GM13976 (cell line): ENCODE results near the gene NLRP5.

Source experiments
- DNase-seq: peaks from one replicate; pipeline ENCODE4 v3.0.0; 2012; ENCODE audit warnings: low spot score
- CTCF ChIP-seq: IDR thresholded peaks from 2 replicates; pipeline ENCODE4 v1.5.1; 2012; ENCODE audit warnings: borderline replicate concordance, mild to moderate bottlenecking; ENCODE audit not compliant: insufficient read depth; ENCODE audit errors: extremely low read depth, missing control alignments, control extremely low read depth
- in situ Hi-C: fragments of 300-500 bp; cut with MboI; formaldehyde crosslinking; loops from one replicate; pipeline ENCODE4 v1.12.0; 2022; ENCODE audit warnings: low sequenced_read_pairs, mixed read lengths, inconsistent platforms; ENCODE audit not compliant: unreplicated experiment

The NLRP5 gene

DNA sequence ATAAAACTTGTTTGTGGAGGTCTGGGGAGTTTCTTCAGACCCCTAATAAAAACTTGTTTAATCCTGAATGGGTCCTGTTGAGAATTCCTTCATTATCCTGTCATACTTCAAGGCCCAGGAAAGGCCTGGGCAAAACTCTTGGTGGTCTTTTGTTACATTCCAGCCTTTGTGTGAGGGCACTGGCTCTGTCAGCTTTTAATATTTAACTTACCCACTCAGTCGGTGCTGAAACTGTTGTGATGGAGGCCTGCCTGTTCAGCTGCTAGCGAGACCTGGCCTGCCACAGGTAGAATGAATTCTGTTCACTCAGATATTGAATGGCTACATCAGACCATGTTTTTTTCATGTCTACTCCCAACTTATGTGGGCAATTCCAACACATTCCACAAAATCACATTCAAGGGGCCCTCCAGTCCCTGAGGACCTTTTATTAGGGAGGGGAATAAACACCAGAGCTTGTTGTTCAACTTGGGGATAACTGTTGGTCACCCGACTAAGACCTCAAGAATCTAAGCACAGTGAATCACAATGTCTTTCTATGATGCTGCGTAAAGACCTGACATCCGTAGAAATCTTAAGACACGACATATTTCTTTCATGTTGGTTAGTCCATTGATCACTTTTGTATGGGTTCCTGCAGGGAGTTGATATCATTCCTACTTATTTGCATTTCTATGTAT, 26.4 kb upstream of the NLRP5 start:
- DNase-seq: no peak
- TF ChIP-seq CTCF: no peak

DNA sequence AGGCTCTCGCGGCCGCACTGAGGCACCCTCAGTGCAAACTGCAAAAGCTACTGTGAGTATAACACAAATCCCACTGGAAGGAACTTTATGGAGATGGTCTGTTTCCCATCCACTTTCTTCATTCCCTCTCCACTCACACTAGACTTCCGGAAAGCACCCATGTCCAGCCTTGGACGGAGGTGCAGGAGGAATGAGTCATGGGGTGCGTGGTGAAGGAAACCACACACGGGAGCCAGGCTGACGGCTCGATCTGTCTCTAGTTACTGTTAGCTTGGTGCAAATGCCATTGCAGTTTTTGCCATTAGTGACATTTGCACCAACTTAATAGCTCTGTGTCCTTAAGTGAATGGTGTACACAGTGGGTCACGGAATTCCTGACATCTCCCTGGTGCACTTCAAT, 24.4 kb upstream of the NLRP5 start:
- no peak for DNase-seq

More for the DNA sequence above, 26.4 kb upstream of the NLRP5 start:
- in situ Hi-C loops: no loop called here

GRCh38 chr19:55973982-55974381, 12.6 kb upstream of the NLRP5 start:
- in situ Hi-C loops: no loop called here
- TF ChIP-seq CTCF: no peak
- no peak for DNase-seq

More for the DNA sequence above, 24.4 kb upstream of the NLRP5 start:
- TF ChIP-seq CTCF: no peak
- in situ Hi-C loops: no loop called here

DNA sequence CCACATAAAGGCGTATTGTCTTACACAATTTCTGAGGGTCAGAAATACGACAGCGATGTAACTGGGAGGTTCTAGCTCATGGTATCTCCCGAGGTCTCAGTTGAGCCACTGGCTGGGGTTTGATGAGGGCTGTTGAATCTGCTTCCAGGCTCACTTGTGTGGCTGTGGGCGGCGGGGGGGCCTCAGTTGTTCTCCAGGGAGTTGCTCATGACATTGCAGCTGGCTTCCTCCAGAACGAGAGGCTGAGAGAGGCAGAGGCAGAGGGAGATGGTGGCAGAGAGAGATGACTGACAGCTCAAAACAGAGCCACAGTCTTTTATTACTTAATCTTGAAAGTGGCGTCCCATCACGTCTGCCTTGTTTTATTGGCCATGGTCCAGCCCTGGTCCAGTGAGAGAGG, 6.2 kb upstream of the NLRP5 start:
- DNase-seq: no peak
- TF ChIP-seq CTCF: no peak
- in situ Hi-C loops: no loop called here

GRCh38 chr19:55985254-55985653, 1.3 kb upstream of the NLRP5 start:
- in situ Hi-C loops: no loop called here
- DNase-seq: no peak

DNA sequence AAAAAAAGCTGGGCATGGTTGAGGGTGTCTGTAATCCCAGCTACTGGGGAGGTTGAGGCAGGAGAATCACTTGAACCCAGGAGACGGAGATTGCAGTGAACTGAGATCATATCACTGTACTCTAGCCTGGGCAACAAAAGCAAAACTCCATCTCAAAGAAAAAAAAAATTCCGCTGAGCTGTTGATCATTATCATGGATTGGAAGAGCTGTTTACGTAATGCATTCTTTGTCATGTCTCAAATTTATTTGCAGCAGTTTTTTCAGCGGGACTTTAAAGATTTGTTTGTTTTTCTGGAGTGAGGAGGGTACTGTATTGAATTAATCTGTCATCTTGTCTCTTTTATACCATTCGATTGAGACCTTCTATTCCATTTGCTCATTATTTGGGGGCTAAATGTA, 4.3 kb downstream of the NLRP5 start:
- DNase-seq: no peak
- in situ Hi-C loops: no loop called here

More at GRCh38 chr19:55985254-55985653, 1.3 kb upstream of the NLRP5 start:
- TF ChIP-seq CTCF: no peak

More for the DNA sequence above, 4.3 kb downstream of the NLRP5 start:
- TF ChIP-seq CTCF: no peak
